Measurements from ENCODE around the gene ZNF28.
"Not testable (repeated sequence)": the region's sequence is repeated elsewhere in the genome, so short reads cannot be mapped to it uniquely, and the experiment has no call there.

The ZNF28 gene

GRCh38 chr19:52782864-52783263 is 38.6 kb downstream of the ZNF28 start:
- not testable (repeated sequence) for DNase-seq (ENCODE audit: low read depth in 2 of 3, low spot score in 2 of 3)

- peak in 1 of 3 experiments; percentile 14 for DNase-seq (ENCODE audit: low read depth in 2 of 3, low spot score in 2 of 3)
Measured at GRCh38 chr19:52778811-52779210, 42.6 kb downstream of the ZNF28 start.

GRCh38 chr19:52756447-52756846 is 65.0 kb downstream of the ZNF28 start:
- DNase-seq (ENCODE audit: low read depth in 2 of 3, low spot score in 2 of 3): not testable (repeated sequence)

- DNase-seq (ENCODE audit: low read depth in 2 of 3, low spot score in 2 of 3): no peak
Measured at GRCh38 chr19:52749780-52750179, 71.7 kb downstream of the ZNF28 start.

- DNase-seq (ENCODE audit: low read depth in 2 of 3, low spot score in 2 of 3): no peak
Measured at GRCh38 chr19:52748336-52748950, 73.0 kb downstream of the ZNF28 start.
